Neuronal stem cell (in vitro differentiated cells): Measurements from ENCODE around the gene PISD.

Experiments used
- DNase-seq: peaks from one replicate; pipeline ENCODE4 v3.0.0-alpha.2; 2013; ENCODE audit warnings: low spot score
- H2AFZ ChIP-seq: one replicate; pipeline ENCODE4 v1.6.1; 2013; ENCODE audit warnings: mild to moderate bottlenecking, low read length, inconsistent platforms
- H2AK5ac ChIP-seq: 2 replicates; pipeline ENCODE4 v1.6.1; 2013; ENCODE audit warnings: low read depth, mild to moderate bottlenecking, inconsistent platforms, low read length, moderate library complexity, mixed read lengths
- H2BK120ac ChIP-seq: 2 replicates; pipeline ENCODE4 v1.6.1; 2013; ENCODE audit warnings: low read depth, mild to moderate bottlenecking, inconsistent platforms, low read length, moderate library complexity, mixed read lengths
- H2BK12ac ChIP-seq: one replicate; pipeline ENCODE4 v1.6.1; 2013; ENCODE audit warnings: low read length, inconsistent platforms
- H2BK15ac ChIP-seq: 2 replicates; pipeline ENCODE4 v1.6.1; 2013; ENCODE audit warnings: mild to moderate bottlenecking, low read length, inconsistent platforms, mixed read lengths
- H2BK5ac ChIP-seq: one replicate; pipeline ENCODE4 v1.6.1; 2013; ENCODE audit warnings: inconsistent platforms, mild to moderate bottlenecking, low read length, moderate library complexity
- H3K14ac ChIP-seq: one replicate; pipeline ENCODE4 v1.6.1; 2013; ENCODE audit warnings: low read length, inconsistent platforms
- H3K18ac ChIP-seq: 2 replicates; pipeline ENCODE4 v1.6.1; 2013; ENCODE audit warnings: low read length, inconsistent platforms
- H3K23ac ChIP-seq: 2 replicates; pipeline ENCODE4 v1.6.1; 2013; ENCODE audit warnings: low read depth, mild to moderate bottlenecking, mixed read lengths, low read length, inconsistent platforms; ENCODE audit not compliant: poor library complexity
- H3K27ac ChIP-seq: replicated peaks from 3 replicates; pipeline ENCODE4 v1.5.1; 2013; ENCODE audit warnings: low read length, inconsistent platforms
- H3K27me3 ChIP-seq, 3 experiments: 2 replicates each; pipeline ENCODE4 v1.6.1; 2013; ENCODE audit warnings: low read length in 3 of 3, mild to moderate bottlenecking in 2 of 3, inconsistent platforms in 1 of 3, low read depth in 1 of 3, mixed read lengths in 1 of 3, moderate library complexity in 1 of 3; ENCODE audit not compliant: control insufficient read depth in 3 of 3, insufficient read depth in 3 of 3
- H3K36me3 ChIP-seq, 2 donors: replicated peaks in 1 of 2; 2 replicates each; pipeline ENCODE4 v1.6.1; 2013; ENCODE audit warnings: low read length in 2 of 2; ENCODE audit not compliant: control insufficient read depth in 2 of 2, insufficient read depth in 2 of 2
- H3K4ac ChIP-seq: 2 replicates; pipeline ENCODE4 v1.6.1; 2013; ENCODE audit warnings: inconsistent platforms, mild to moderate bottlenecking, low read length, moderate library complexity
- H3K4me1 ChIP-seq, 2 donors: 1 replicate in 1 of 2; 2 replicates in 1 of 2; pipeline ENCODE4 v1.6.1; 2013; ENCODE audit warnings: low read length in 2 of 2, low read depth in 1 of 2; ENCODE audit not compliant: control insufficient read depth in 2 of 2, insufficient read depth in 1 of 2
- H3K4me2 ChIP-seq: one replicate; pipeline ENCODE4 v1.6.1; 2013; ENCODE audit warnings: mild to moderate bottlenecking, low read length, inconsistent platforms; ENCODE audit not compliant: insufficient read depth, poor library complexity, severe bottlenecking
- H3K4me3 ChIP-seq, 2 donors: 2 replicates each; pipeline ENCODE4 v1.5.1; 2013; ENCODE audit warnings: low read length in 2 of 2, mild to moderate bottlenecking in 2 of 2, inconsistent platforms in 1 of 2, moderate library complexity in 1 of 2
- H3K79me1 ChIP-seq: one replicate; pipeline ENCODE4 v1.6.1; 2013; ENCODE audit warnings: low read depth, mild to moderate bottlenecking, inconsistent platforms, low read length, moderate library complexity
- H3K9ac ChIP-seq: one replicate; pipeline ENCODE4 v1.6.1; 2013; ENCODE audit warnings: mild to moderate bottlenecking, low read depth, low read length, inconsistent platforms; ENCODE audit not compliant: poor library complexity
- H3K9me3 ChIP-seq, 2 donors: replicated peaks in 1 of 2; 2 replicates each; pipeline versions ENCODE3 to v1.6.1; 2013; ENCODE audit warnings: low read length in 2 of 2, mild to moderate bottlenecking in 2 of 2, inconsistent platforms in 1 of 2, low read depth in 1 of 2, mixed read lengths in 1 of 2, moderate library complexity in 1 of 2; ENCODE audit not compliant: control insufficient read depth in 2 of 2, insufficient read depth in 1 of 2
- H4K8ac ChIP-seq: one replicate; pipeline ENCODE4 v1.6.1; 2013; ENCODE audit warnings: low read depth, mild to moderate bottlenecking, inconsistent platforms, low read length, moderate library complexity
- H4K91ac ChIP-seq: one replicate; pipeline ENCODE4 v1.6.1; 2013; ENCODE audit warnings: low read length, low read depth, mild to moderate bottlenecking, inconsistent platforms; ENCODE audit not compliant: poor library complexity
- WGBS, 2 donors: extraction: QIAGEN DNeasy Blood & Tissue Kit; methylation state at CpG; one replicate each; pipeline ENCODE4 v1.1.7; 2013; ENCODE audit warnings: missing lambda C conversion rate in 2 of 2, mixed read lengths in 1 of 2; ENCODE audit not compliant: insufficient read length in 2 of 2, insufficient replicate concordance in 1 of 2; ENCODE audit errors: extremely low coverage in 2 of 2; 5-methylcytosine and 5-hydroxymethylcytosine counted together

Gene PISD

DNA sequence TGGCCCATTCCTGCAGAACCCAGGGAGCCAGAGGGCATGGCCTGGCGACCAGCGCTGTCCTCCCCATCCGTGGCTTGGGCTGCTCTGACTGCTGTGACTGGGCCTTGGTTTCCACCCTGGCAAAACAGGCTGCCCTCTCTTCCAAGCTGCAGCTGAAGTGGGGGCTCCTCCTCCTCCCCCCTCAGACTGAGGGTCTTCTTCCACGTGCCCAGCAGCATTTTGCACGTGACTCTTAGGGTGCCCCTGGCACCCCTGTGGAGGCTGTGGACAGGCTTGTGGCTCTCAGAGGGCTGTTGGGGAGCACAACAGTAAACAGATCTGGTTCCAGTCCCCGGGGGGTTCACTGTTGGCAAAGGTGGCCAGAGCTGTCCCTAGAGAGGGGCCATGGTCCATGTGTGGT, 51.4 kb downstream of the PISD start:
- no peak overlapping the region for H2BK120ac ChIP-seq
- H3K4me2 ChIP-seq: no peak overlapping the region
- H3K9me3 ChIP-seq: no peaks in the 10 kb centered on the region
- H3K36me3 ChIP-seq: peaks cover 4 to 46% of the 10 kb centered on the region in 2 donors
- no peak overlapping the region for H3K4ac ChIP-seq
- H3K4me3 ChIP-seq: peak overlapping the region in 1 of 2 donors; percentile 18
- H2BK5ac ChIP-seq: no peak overlapping the region
- no peak overlapping the region for H3K18ac ChIP-seq
- H4K8ac ChIP-seq: no peak overlapping the region
- no peak overlapping the region for H2BK12ac ChIP-seq
- no peak overlapping the region for H4K91ac ChIP-seq
- no peak for DNase-seq
- no peak overlapping the region for H3K27ac ChIP-seq
- H2BK15ac ChIP-seq: no peak overlapping the region
- H3K23ac ChIP-seq: no peak overlapping the region
- no peaks in the 10 kb centered on the region for H3K27me3 ChIP-seq
- no peak overlapping the region for H3K9ac ChIP-seq
- no peak overlapping the region for H2AFZ ChIP-seq
- WGBS, 2 donors: no CpG with 5 or more reads among the region's 6 CpGs
- no peak overlapping the region for H3K14ac ChIP-seq
- H2AK5ac ChIP-seq: peak overlapping the region; percentile 42
- no peaks in the 10 kb centered on the region for H3K79me1 ChIP-seq
- no peaks in the 10 kb centered on the region for H3K4me1 ChIP-seq

DNA sequence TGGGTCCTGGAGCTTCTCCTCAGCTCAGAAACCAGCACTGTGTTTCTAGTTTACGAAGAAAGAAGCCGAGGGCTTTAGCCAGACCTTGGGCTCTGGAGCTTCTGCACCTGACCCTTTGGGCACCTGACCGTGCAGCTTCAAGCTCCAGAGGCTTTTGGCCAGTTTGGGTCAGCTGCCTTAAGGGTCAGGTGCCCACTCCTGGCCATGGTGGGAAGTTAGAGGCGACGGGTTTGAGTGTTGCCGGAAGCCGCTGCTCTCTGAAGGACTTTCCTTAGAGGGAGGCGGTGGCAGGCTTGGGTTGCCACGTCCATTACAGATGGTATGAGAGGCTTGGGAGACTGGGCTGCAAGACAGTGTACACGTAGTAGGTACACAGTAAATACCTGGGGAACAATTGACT, 52.3 kb downstream of the PISD start:
- H3K4ac ChIP-seq: no peak overlapping the region
- no peak overlapping the region for H3K23ac ChIP-seq
- no CpG with 5 or more reads among the region's 10 CpGs for WGBS, 2 donors
- no peak overlapping the region for H3K14ac ChIP-seq
- H3K4me2 ChIP-seq: no peak overlapping the region
- H3K9ac ChIP-seq: peak overlapping the region; percentile 6
- no peak overlapping the region for H2BK5ac ChIP-seq
- H2AFZ ChIP-seq: no peak overlapping the region
- peaks cover 4 to 52% of the 10 kb centered on the region in 2 donors for H3K36me3 ChIP-seq
- H2BK12ac ChIP-seq: no peak overlapping the region
- no peak overlapping the region for H4K8ac ChIP-seq
- H3K27ac ChIP-seq: no peak overlapping the region
- H3K4me3 ChIP-seq: no peak overlapping the region
- H2BK120ac ChIP-seq: no peak overlapping the region
- H3K9me3 ChIP-seq: no peaks in the 10 kb centered on the region
- H3K79me1 ChIP-seq: no peaks in the 10 kb centered on the region
- H3K27me3 ChIP-seq: no peaks in the 10 kb centered on the region
- H4K91ac ChIP-seq: no peak overlapping the region
- no peak for DNase-seq
- H2AK5ac ChIP-seq: no peak overlapping the region
- H3K4me1 ChIP-seq: peaks cover 0 to 2% of the 10 kb centered on the region in 2 donors
- H3K18ac ChIP-seq: no peak overlapping the region
- no peak overlapping the region for H2BK15ac ChIP-seq

DNA sequence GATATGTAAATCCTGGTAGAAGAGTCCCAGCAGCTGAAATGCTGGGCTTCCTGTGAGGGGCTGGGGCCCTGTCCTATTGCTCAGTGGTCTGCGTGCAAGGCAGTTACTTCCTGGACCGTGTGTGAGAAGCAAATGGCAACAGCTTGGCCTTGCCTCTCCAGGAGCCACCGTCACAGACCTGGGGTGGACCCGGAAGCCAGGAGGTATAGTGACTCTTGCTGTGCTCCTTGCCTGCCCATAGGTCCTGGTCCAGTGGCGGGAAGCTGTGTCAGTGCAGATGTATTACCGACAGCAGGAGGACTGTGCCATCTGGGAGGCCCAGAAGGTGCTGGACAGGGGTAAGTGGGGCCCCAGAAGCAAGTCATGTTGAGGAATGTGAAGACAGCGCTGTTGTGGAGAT, 54.3 kb downstream of the PISD start:
- Histone ChIP-seq H3K9ac (no peak overlapping the region), H3K27ac (no peak overlapping the region)

DNA sequence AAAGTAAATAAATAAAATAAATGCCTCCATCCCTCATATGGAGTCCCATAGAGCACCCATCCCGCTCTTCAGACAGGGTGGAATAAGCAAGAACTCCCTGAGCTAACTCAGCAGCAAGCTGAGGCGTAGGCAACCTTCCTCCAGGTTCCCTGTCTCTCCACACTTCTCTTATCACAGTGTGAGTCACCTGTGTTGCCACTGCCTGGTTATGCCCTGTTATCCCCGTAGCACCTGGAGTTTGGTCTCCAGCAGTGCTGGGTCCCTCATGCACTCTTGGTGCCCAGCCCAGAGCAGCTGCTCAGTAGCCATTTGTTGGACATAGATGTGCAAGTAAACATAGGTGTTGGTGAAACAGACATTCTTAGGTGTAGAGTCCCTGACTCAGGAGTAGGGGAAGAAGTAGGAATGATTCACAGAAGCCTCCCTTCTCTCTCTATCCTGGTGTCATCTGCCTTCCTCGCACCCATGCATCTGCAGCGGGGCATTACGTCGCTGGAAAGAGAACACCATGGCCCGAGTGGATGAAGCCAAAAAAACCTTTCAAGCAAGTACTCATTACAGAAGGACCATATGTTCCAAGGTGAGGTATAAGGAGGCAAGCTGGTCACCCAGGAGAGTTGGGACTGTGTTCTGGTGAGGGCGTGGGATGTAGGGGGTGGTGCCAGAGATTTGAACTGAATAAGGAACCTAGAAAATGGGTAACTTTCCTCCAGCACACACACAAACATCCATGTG, 56.0 kb downstream of the PISD start:
- no peak overlapping the region for H4K8ac ChIP-seq
- H3K27me3 ChIP-seq: no peaks in the 10 kb centered on the region
- peak overlapping the region; percentile 47 for H3K23ac ChIP-seq
- H3K79me1 ChIP-seq: no peaks in the 10 kb centered on the region
- no peak overlapping the region for H3K14ac ChIP-seq
- H3K18ac ChIP-seq: no peak overlapping the region
- no peak overlapping the region for H2AFZ ChIP-seq
- no peak overlapping the region for H3K4me2 ChIP-seq
- H3K9me3 ChIP-seq: no peaks in the 10 kb centered on the region
- DNase-seq: no peak
- WGBS, 2 donors: no CpG with 5 or more reads among the region's 9 CpGs
- H2BK15ac ChIP-seq: no peak overlapping the region
- H2BK120ac ChIP-seq: no peak overlapping the region
- no peak overlapping the region for H2AK5ac ChIP-seq
- H3K4me3 ChIP-seq: no peak overlapping the region
- H2BK12ac ChIP-seq: no peak overlapping the region
- no peak overlapping the region for H4K91ac ChIP-seq
- no peak overlapping the region for H3K4ac ChIP-seq
- H3K27ac ChIP-seq: no peak overlapping the region
- H3K9ac ChIP-seq: no peak overlapping the region
- H2BK5ac ChIP-seq: no peak overlapping the region
- H3K4me1 ChIP-seq: peaks cover 0 to 2% of the 10 kb centered on the region in 2 donors
- peaks cover 4 to 62% of the 10 kb centered on the region in 2 donors for H3K36me3 ChIP-seq

More for the DNA sequence above, 54.3 kb downstream of the PISD start:
- Histone ChIP-seq H3K18ac (no peak overlapping the region), H3K4ac (no peak overlapping the region), H3K4me2 (no peak overlapping the region), H2AK5ac (no peak overlapping the region), H3K27me3 (no peaks in the 10 kb centered on the region), H2BK12ac (no peak overlapping the region), H2BK120ac (no peak overlapping the region), H3K14ac (no peak overlapping the region), H2BK5ac (no peak overlapping the region), H2AFZ (no peak overlapping the region), H3K4me1 (peaks cover 0 to 2% of the 10 kb centered on the region in 2 donors), H4K8ac (no peak overlapping the region), H3K9me3 (no peaks in the 10 kb centered on the region), H3K4me3 (no peak overlapping the region), H4K91ac (no peak overlapping the region), H3K79me1 (no peaks in the 10 kb centered on the region), H3K23ac (peak overlapping the region; percentile 26), H3K36me3 (peaks cover 2 to 67% of the 10 kb centered on the region in 2 donors), H2BK15ac (no peak overlapping the region)
- no peak for DNase-seq
- WGBS, 2 donors: no CpG with 5 or more reads among the region's 7 CpGs
